ENCODE measurements around the gene C1orf105.
A peak's percentile ranks its signal among the peaks of the same experiment; 100 is the strongest.

The C1orf105 gene

DNA sequence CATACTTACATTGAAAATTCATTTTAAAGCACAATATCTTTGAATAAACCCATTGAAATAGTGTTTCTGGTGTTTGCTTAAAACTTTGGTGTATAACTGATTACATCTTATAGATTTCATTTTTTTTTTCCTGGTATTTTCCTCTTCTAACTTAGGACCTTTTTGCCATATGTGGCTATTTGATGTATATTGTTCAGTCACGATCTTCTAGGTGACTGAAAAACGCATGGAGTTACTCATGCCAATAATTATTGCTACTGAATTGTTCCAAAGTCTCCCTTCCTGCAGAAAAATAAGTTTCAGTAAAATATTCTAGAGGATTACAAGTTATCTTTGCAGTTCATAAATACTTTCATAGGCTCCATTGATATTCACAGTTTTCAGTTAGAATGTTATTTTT, 22.9 kb upstream of the C1orf105 start:
- no peak for DNase-seq

DNA sequence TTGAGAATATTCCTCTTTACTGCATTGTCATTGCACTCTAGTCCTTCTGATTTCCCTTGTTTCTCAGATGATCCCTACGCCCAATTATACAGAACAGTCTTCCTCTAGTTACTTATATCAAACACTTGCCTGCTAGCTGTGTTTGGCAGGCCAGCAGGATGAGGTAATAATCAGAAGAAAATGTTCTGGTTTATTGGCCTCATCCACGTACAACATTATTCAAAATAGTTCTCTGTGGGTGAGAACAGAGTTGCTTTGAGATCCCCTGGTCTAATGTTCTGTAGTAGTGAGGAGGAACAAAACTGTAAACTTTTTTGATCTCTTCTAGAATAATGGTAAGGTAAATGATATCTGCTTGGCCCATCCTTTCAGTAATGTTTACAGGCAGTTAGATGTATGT, 22.3 kb upstream of the C1orf105 start:
- no peak for DNase-seq

DNA sequence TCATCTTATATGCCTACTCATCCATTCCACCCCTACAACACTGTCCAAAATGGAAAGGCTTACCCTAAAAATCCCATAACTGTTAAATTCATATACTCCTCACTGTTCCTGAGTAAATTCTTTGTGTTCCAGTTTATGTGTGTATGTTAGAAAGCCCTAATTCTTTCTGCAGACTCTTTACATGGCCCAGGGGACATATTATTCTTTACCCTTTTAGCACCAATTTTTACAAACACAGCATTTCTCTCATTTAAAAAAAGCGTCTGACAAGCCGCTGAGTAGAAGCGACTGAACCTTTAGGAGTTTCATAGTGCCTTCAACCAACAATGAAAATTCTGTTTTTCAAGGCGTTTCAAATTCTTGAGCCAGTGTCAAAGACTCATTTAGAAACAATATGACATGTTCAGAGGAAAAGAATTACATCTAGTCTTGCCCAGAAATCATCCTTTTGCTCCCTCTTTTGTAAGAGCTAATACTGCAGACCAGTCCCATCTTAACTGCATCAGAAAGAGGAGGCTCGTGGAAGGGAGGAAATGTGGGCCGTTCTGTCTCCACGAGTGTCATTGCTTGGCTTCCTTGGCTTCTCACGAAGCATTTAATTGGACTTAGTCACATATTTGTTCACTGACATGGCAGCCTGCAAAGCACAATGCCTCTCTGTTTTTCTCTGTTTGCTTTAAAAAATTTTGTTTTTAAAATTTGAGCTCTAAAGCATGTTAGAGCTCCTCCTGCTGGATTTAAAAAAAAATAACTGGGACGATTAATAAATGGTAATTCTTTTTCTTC, 21.3 kb upstream of the C1orf105 start:
- peak; percentile 63 for DNase-seq

DNA sequence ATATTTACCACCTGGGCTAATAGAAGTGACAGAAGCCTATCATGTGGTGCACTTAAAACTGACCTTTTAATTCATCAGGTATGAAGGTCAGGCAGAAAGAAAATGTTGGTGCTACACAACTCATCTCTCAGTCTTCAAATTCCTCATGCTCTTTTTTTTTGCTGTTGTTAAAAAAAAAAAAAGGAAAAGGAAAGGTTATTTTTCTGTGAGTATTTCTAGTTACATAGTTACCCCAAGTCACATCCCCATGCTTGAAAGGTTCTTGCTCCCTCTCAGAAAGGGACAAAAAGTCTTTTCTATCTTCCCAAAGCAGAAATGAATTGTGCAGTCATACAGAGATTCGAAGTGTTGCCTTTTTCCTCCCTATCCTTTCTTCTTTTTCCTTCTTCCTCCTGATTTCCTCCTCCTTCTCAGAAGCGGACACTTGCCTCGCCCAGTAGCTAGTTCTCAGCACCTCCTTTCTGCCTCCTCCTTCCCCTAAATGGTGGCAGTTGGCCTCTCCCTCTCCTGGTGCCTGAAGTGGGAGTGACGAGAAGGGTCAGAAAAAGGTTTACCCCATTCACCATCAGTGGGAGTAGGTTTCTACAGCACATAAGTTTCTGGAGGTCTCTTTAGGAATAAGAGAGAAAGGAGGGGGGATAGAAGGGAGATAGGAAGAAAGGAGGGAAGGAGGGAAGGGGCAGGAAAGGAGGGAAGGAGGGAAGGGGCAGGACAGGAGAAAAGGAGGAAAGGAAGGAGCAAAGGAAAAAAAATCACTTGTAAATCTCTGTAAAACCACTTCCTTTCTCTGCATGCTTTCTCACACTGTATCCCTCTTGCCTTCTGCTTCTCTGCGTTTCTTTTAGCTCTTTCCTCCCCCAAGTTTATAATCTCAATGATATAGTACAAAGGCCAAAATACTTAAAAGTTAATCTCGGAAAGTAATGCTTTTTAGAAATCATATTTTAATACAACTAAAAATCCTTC, 20.4 kb upstream of the C1orf105 start:
- DNase-seq: no peak

DNA sequence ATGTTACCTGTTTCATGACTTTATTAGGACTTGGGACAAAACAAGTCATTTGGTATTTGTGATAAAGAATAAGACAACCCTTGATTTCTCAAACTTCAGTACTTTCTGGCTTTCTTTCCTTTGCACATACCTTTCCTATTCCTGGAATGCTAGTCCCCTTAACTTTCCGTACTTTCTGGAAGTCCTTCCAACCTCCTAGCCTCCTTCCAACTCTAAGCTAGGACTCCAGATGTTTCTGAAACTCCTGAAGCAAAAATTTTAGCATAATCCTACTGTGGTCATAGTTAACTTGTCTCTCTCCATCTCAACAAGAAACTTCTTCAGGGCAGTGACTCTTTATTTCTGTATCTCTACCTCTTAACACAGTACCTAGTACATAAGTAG, 19.8 kb upstream of the C1orf105 start:
- DNase-seq: no peak

DNA sequence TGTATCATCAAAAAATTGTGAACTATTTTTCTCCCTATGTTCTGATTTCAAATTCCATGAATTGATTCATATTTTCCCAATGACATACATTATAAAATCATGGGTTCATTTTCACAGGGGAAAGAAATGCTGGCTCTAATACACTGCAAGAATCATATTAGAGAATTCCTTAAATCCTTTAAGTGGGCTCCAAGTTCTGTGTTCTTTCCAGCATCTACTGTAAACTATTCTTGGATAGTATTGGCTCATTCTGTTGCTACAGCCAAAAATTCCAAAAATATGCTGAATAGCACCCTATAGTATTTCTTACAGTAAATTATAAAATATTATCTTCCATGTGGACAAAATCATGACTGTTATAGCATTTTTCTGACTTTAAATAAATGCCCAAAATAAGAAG, 19.0 kb upstream of the C1orf105 start:
- DNase-seq: no peak

DNA sequence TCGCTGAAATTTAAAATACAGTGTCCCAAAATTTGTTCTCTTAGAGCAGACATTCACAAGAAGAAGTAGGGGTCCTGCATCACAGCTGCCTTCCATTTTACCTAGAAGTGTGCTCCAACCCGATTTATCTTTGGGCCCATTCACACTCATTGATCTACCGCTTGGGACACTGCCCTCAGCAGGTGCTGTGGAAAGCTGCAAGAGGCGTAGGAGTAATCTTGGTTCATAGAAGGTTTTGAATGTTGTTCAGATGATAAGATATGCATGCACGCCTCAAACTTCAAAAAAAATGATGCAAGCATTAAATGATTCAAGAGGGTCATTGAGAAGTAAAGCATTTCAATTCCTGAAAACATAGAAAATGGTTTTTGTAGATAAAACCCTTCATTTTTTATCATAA, 18.6 kb upstream of the C1orf105 start:
- DNase-seq: no peak

DNA sequence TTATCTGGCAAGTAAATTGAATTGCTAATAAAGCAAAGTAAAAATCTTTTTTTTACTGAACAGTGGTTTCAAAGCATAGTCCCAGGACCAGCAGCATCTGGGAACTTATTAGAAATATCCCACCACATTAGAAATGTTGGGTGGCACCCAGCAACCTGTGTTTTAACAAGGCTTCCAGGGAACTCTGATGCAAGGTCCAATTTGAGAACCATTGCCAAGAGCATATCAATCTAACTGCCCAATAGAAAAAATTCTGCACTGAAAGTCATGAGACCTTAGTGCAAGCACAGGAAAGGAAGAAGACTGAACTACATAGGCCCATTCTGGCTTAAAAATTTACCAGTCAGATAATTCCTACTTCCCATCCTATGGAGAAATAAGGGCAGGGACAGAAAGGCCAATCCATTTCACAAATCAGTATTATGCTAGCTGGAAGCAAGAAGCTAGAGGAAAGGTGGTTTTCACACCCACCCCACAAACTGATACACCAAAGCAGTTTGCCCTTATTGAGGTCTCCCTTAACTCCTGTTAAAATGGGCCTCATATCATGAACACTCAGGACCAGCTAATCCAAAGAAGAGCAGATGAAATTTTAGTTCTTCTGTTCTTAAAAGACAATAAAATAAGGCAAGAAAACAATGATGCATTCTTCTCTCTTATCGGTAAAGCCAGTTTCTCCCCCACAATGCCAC, 17.5 kb upstream of the C1orf105 start:
- DNase-seq: no peak

DNA sequence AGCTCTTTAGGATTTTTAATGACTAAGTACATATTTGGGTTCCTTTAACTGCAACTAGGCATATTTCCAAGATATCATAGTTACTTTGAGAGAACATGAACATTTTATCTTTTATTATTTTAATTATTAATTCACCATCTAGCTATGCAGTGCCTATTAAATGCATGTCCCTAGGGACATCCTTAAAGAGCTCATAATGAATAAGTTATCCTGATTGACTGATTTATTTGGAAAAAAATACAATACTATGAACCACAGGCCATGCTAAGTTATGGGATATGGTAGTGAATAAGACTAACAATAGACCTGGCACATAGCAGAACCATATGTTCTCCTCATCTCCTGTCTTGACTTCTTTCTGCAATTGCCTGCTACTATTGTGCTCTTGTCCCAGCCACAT, 16.4 kb upstream of the C1orf105 start:
- no peak for DNase-seq

DNA sequence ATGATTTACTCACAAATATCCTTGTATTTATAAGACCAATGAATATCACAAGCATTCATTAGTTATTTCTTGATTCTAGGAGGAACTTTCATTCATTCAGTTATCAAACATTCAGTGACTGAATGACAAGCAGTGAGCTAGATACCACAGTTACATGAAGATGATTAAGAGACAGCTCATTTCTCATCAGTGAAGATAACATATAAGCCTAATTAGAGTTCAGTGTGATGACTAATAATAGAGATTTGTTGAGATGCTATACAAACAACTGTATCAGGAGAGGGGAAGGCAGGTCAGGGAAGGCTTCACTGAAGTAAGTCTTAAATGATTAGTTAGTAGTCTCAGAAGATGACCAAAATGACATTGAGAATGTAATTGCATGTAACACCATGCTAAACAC, 14.6 kb upstream of the C1orf105 start:
- no peak for DNase-seq

DNA sequence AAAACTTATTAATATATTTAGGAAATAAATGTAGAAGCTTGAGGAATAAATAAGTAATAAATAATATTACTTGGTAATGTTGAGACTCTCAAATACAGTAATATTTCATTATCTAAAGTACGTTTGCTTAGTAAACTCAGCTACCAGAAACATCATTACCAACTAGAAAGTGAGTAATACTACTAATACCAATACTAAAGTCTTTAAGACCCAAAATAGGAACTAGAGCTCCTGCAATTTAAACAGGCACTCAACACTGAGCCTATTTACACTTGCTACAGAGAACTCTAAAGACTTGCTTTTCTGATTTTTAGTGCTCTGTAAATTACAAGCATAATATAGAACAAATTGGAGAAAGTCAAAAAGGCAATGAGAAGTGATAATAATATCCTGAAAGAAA, 13.5 kb upstream of the C1orf105 start:
- no peak for DNase-seq

DNA sequence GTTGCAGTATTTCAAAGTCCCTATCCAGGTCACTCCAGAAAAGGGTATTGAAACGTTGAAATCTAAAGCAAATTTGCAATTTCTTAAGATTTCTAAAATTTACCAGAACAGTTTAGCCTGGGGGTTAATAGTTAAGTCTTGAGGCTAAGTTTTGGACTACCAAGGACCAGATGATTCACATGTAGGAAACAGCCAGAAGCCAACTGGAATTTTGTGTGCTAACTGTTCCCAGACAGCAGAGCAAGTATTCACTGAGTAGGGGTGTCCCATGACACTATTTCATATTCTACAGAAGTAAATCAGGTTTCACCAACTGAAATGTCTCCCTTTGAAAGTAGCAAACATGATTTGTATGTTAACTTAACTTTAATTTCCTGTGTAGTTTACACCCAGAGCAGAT, 11.5 kb upstream of the C1orf105 start:
- DNase-seq: no peak

DNA sequence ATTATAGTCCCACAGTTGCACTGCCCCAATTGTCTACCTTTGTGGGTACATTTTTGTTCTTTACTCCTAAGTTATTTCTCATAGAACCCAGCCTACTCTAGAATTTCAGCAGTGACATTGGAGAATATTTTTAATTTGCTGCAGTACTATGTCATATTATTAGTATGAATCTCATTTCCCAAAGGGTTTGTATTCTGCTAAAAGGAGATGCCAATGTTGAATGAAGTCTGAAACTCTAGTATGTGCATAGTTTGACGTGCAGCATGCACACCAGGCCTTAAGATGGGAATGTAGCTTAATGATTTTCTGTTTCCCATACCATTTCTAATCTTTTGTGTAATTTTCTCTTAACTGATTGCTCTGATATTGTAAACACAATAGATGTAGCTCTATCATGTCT, 10.5 kb upstream of the C1orf105 start:
- no peak for DNase-seq

DNA sequence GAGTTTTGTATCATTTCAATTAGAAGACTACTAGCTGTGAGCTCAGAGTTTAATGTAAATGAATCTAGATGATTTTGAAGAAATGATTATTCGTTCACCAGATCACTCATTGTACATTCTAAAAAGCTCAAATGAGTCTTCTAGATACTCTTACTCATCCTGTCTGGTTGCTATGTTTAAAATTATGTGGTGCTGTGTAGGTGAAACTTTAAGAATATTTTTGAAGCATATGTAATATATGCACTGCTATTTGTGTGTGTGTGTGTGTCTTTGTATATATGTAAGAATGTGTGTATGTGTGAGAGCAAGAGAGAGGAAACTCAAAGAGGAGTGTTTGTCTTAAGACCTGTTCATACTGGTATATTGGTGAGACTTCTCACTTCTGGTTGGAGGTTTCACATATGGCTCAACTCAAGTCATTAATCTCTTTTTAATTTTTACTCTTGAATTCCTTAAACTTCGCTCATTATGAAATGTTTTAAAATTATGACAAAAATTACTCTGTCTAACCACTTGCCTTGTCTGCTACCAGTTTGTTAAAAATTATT, 8.6 kb upstream of the C1orf105 start:
- DNase-seq: no peak

DNA sequence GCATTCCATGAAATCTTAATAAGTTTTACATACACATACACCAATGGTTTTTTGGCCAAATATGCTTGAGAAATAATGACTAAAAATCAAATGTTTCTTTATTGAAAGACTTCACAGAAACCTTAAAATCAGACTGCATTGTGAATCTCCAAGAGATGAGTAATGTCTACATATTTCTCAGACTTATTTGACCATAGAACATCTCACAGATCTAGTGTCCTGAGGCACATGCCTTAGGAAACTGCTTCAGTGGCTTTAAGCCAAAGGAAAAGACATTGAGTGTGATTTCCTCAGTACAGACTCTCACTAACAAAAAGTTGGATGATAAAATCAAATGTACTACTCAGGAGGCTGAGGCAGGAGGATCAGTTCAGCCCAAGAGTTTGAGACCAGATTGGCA, 6.2 kb upstream of the C1orf105 start:
- no peak for DNase-seq

DNA sequence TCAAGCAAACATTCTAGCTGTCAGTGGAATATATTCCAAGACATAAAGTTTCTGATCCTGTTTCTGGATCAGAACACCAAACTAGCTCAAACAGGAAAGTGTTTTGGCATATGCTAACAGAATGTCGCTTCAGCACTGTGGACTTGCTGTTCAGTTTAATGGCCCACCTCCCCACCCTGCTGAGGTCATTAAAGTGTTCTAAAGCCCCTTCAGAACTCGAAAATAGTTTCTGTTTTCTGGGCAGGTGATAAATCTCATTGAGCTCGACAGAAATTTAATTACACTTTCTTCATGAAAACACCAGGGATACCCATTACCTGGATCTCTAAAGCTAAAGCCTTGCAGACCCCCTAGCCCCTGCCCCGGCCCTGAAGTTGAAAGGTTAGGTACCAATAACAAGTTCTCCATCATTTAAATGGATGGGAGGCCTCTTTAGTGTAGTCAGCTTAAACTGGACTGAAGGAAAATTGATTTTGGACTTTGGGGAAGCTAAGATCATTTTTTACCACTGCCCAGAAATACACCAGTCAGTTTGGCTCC, 3.9 kb upstream of the C1orf105 start:
- DNase-seq: no peak

DNA sequence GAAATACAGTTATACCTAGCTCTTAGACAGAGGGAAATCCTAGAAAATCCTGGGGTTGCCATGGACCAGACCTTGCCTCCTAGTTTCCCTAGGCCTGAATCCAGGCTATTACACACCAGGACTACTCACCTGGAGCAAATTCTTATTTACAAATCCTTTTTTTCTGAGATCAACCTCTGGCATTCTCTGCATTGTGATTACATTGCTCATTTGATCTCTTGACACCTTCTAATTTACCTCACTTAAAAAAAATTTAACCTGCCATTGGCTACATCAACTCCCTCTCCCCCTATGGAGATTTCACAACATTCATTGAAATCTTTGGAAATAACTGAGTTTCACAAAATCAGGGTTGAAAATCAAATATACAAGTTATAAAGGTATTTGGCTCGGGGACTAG, 2.9 kb upstream of the C1orf105 start:
- no peak for DNase-seq

DNA sequence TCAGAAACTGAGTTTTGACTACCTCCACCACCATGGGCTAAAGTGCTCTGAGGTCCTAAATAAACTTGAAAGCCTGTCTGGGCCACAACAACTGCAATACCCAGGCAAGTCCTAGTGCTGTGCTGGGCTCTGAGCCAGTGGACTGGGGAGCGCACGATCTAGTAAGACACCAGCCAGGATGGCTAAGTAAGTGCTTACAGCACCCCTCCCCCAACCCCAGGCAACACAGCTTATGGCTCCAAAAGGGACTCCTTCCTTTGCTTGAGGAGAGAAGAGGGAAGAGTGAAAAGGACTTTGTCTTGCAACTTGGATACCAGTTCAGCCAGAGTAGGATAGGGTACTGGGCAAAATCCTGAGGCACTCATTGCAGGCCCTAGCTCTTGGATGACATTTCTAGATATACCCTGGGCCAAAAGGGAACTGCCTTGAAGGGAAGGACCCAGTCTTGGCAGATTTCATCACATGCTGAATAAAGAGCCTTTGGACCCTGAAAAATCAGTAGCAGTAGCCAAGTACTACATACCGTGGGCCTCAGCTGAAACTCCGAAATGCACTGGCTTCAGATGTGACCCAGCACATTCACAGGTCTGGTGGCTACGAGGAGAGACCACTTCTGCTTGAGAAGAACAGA, 1.6 kb downstream of the C1orf105 start:
- no peak for DNase-seq

DNA sequence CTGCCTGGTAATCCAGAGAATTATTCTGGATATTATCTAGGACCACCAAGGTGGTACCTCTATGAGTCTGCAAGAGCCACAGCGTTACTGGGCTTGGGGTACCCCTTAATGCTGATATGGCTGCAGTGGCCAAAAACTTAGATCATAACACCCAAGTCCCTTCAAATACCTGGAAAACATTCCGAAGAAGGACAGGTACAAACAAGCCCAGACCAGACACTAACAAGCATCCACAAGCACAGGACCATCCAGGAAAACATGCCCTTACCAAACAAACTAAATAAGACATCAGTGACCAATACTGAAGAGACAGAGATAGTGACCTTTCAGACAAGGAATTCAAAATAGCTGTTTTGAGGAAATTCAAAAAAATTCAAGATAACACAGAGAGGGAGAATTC, 2.9 kb downstream of the C1orf105 start:
- no peak for DNase-seq

DNA sequence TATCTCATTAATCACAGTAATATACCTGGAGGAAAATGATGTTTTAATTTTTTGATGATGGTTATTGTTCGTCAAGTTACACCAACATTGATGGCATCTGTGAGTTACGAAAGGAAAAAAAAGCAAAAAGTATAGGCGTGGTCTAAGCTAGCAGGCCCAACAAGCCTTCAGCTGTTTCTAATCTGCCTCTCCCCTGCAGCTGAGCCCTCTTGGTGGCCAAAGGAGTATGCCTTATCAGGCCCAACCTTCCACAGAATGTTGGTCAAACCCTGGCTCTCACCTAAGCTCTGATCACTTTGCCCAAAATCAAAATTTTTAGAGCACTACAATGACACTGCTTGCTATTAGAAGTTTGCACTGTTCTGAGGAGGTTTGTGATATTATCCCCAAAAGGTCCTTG, 4.9 kb downstream of the C1orf105 start:
- DNase-seq: no peak

DNA sequence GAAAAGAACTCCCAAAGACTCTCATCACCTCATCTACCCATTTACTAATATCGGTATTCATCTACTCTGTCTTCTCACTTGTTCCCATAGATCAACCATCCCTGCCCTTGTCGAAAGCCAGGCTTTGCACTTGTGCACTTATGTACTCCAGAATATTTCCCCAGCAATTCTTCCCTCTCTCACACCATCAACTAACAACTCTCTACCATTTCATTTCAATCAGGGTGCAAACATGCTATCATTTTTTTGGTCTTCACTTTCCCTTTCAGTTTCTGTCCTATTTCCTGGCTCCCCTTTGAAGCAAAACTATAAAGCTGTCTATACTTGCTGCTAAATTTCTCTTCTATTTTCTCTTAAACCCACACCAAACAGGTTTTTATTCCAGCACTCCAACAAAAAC, 6.7 kb downstream of the C1orf105 start:
- DNase-seq: no peak

DNA sequence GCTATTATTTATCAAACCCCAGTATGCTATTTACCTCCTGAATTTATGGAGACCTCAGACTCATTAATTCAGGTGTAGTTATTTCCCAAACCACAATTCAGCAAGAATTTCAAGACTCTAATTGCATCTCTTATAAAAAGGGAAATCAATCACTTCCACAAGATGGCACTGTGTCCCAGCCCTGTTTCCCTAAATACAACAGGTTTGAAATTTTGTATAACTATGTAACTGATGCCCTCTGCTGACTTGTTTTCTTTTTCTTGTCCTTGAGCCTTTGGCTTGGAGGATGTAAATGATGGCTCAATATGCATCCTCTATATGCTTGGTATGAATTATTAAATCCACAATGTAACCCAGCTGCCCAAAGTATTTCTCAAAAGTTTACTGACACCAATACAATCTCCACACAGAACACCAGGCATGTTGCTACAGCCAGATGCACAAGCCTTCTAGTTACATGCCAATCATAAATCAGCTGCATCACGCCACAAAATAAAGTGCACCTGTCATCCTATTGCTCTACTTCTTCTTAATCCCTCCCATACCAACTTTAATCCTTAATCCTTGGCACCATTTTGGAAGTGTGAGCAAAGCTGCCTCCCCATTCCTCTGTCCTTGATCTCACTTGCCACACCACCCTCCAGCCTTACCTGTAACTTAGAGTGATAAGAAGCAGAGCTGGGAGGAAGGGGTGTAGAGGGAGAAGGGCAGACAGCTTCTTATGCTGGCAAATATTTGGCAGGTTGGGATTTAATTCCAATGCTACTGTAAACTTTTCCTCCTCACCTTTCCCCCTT, 9.0 kb downstream of the C1orf105 start:
- DNase-seq: peak; percentile 71
